DOHH2 (cell line): ENCODE results near the gene RBM25.
"Not testable (repeated sequence)": the region's sequence is repeated elsewhere in the genome, so short reads cannot be mapped to it uniquely, and the experiment has no call there.

Experiments
- H3F3A ChIP-seq: fragments of 200-600 bp; sonication (generic), shearing (Covaris generic); 2 replicates; pipeline ENCODE4 v1.6.0; 2016; ENCODE audit warnings: antibody characterized with exemption, mild to moderate bottlenecking; ENCODE audit not compliant: control insufficient read depth, insufficient read depth
- H3K27ac ChIP-seq: fragments of 200-600 bp; sonication (generic); 2 replicates; pipeline ENCODE4 v1.5.1; 2014; ENCODE audit warnings: low read depth, mild to moderate bottlenecking, low read length, moderate library complexity
- H3K27me3 ChIP-seq: fragments of 200-600 bp; sonication (generic); 2 replicates; pipeline ENCODE4 v1.6.1; 2014; ENCODE audit warnings: mild to moderate bottlenecking, low read length, mixed read lengths; ENCODE audit not compliant: control insufficient read depth
- H3K36me3 ChIP-seq: fragments of 200-600 bp; sonication (generic); 2 replicates; pipeline ENCODE4 v1.6.1; 2014; ENCODE audit warnings: mild to moderate bottlenecking, low read length, moderate library complexity, mixed read lengths; ENCODE audit not compliant: control insufficient read depth
- H3K4me1 ChIP-seq: fragments of 200-600 bp; sonication (generic); 2 replicates; pipeline ENCODE4 v1.6.1; 2014; ENCODE audit warnings: mild to moderate bottlenecking, low read length, mixed read lengths; ENCODE audit not compliant: control insufficient read depth
- H3K4me2 ChIP-seq: fragments of 200-600 bp; sonication (generic); 2 replicates; pipeline ENCODE4 v1.6.0; 2014; ENCODE audit warnings: mild to moderate bottlenecking, low read length, moderate library complexity
- H3K4me3 ChIP-seq: fragments of 200-600 bp; sonication (generic); 2 replicates; pipeline ENCODE4 v1.5.1; 2014; ENCODE audit warnings: mild to moderate bottlenecking, low read length, mixed read lengths
- H3K79me2 ChIP-seq: fragments of 200-600 bp; sonication (generic); 2 replicates; pipeline ENCODE4 v1.6.1; 2014; ENCODE audit warnings: mild to moderate bottlenecking, low read length, mixed read lengths; ENCODE audit not compliant: control insufficient read depth
- H3K9me2 ChIP-seq: fragments of 200-600 bp; sonication (generic); replicated peaks from 2 replicates; pipeline ENCODE4 v1.6.1; 2014; ENCODE audit warnings: mild to moderate bottlenecking, low read length, mixed read lengths; ENCODE audit not compliant: control insufficient read depth
- H3K9me3 ChIP-seq: fragments of 200-600 bp; sonication (generic); 2 replicates; pipeline ENCODE4 v1.6.1; 2014; ENCODE audit warnings: antibody characterized with exemption, low read length, mixed read lengths; ENCODE audit not compliant: control insufficient read depth, insufficient read depth
- H4K20me1 ChIP-seq: fragments of 200-600 bp; sonication (generic); 2 replicates; pipeline ENCODE4 v1.6.0; 2014; ENCODE audit warnings: low read depth, mild to moderate bottlenecking, antibody characterized with exemption, low read length, moderate library complexity; ENCODE audit not compliant: control insufficient read depth, insufficient read depth
- CTCF ChIP-seq: fragments of 200-600 bp; sonication (generic); IDR thresholded peaks from one replicate; pipeline ENCODE4 v1.5.1; 2014; ENCODE audit warnings: antibody characterized with exemption, mild to moderate bottlenecking, low read depth, low read length; ENCODE audit not compliant: poor library complexity, severe bottlenecking
- EZH2phosphoT487 ChIP-seq: fragments of 200-600 bp; sonication (generic); IDR thresholded peaks from 2 replicates; pipeline ENCODE4 v1.6.1; 2017; ENCODE audit warnings: borderline replicate concordance, mild to moderate bottlenecking, antibody characterized with exemption, low read length, moderate library complexity, mixed read lengths

Gene RBM25

GRCh38 chr14:73058224-73058921, at the start of gene RBM25:
Gene RBM25 (plus strand): TSS chr14:73058534. CDS start chr14:73071642, 13,108 bp downstream.
- Histone ChIP-seq H3K4me2 (peak within 1 kb of the TSS; percentile 92), H3K27ac (peak within 1 kb of the TSS; percentile 77), H3K4me3 (peak within 1 kb of the TSS; percentile 98), H4K20me1 (peaks cover 27% of the 10 kb centered on the region; the same call in 1 of the 2 replicates), H3K9me2 (no peaks in the 10 kb centered on the region), H3K36me3 (peaks cover 45% of the 10 kb centered on the region), H3F3A (peaks cover 4% of the 10 kb centered on the region; the same call in 1 of the 2 replicates), H3K27me3 (no peaks in the 10 kb centered on the region), H3K9me3 (no peaks in the 10 kb centered on the region), H3K79me2 (peaks cover 60% of the 10 kb centered on the region), H3K4me1 (peaks cover 39% of the 10 kb centered on the region)
- TF ChIP-seq CTCF (no peak), EZH2phosphoT487 (no peak)

- not testable (repeated sequence) for H3F3A ChIP-seq, H3K9me3 ChIP-seq, H3K4me3 ChIP-seq, H3K27ac ChIP-seq, H4K20me1 ChIP-seq, H3K27me3 ChIP-seq, H3K4me2 ChIP-seq, H3K36me3 ChIP-seq, H3K9me2 ChIP-seq, H3K4me1 ChIP-seq, H3K79me2 ChIP-seq
Measured at GRCh38 chr14:73011189-73011588, 47.1 kb upstream of the RBM25 start.

GRCh38 chr14:73014105-73014504, 44.2 kb upstream of the RBM25 start:
- no peak overlapping the region for H3K4me2 ChIP-seq
- H3K4me3 ChIP-seq = no peak overlapping the region
- H3K9me2 ChIP-seq = no peaks in the 10 kb centered on the region
- H3K27ac ChIP-seq = no peak overlapping the region
- H3K36me3 ChIP-seq = no peaks in the 10 kb centered on the region
- no peaks in the 10 kb centered on the region for H3K9me3 ChIP-seq
- H3K4me1 ChIP-seq = no peaks in the 10 kb centered on the region
- H3K79me2 ChIP-seq = no peaks in the 10 kb centered on the region
- H3K27me3 ChIP-seq = no peaks in the 10 kb centered on the region
- TF ChIP-seq EZH2phosphoT487 (no peak), CTCF (no peak)
- no peaks in the 10 kb centered on the region for H4K20me1 ChIP-seq
- H3F3A ChIP-seq = no peaks in the 10 kb centered on the region

- H3K27me3 ChIP-seq, H3K79me2 ChIP-seq, H3K4me3 ChIP-seq, H3K36me3 ChIP-seq, H3K27ac ChIP-seq, H3K4me2 ChIP-seq, H3K4me1 ChIP-seq, H3K9me3 ChIP-seq, H3K9me2 ChIP-seq, H3F3A ChIP-seq, H4K20me1 ChIP-seq: not testable (repeated sequence)
Measured at GRCh38 chr14:73015552-73015951, 42.8 kb upstream of the RBM25 start.

GRCh38 chr14:73016011-73016410, 42.3 kb upstream of the RBM25 start:
- H3K27ac ChIP-seq, H3K4me2 ChIP-seq, H3K4me3 ChIP-seq, H3K4me1 ChIP-seq, H3K36me3 ChIP-seq, H3K9me3 ChIP-seq, H3K27me3 ChIP-seq, H3K9me2 ChIP-seq, H3F3A ChIP-seq, H3K79me2 ChIP-seq, H4K20me1 ChIP-seq: not testable (repeated sequence)
